Cardiac muscle cell (in vitro differentiated cells and primary cell): ENCODE results near the gene RAB3C. TPM values are rescaled to one million over a fixed set of nuclear protein-coding genes. Genes with fewer than 3 reads are reported as not detected.

ENCODE experiments used
- DNase-seq, 2 donors: peaks; one replicate each; pipeline versions ENCODE4 v3.0.0 to v3.0.0-alpha.2; 2010 to 2017; ENCODE audit warnings: low read depth in 1 of 2, low spot score in 1 of 2
- H3K27ac ChIP-seq: fragments of 200-600 bp; sonication (generic); 2 replicates; pipeline ENCODE4 v1.5.1; 2016
- H3K27me3 ChIP-seq: fragments of 200-600 bp; sonication (generic); 2 replicates; pipeline ENCODE4 v1.6.0; 2016; ENCODE audit warnings: control low read depth
- H3K36me3 ChIP-seq: fragments of 200-600 bp; sonication (generic); 2 replicates; pipeline ENCODE4 v1.5.1; 2016; ENCODE audit warnings: control low read depth
- H3K4me1 ChIP-seq: fragments of 200-600 bp; sonication (generic); 2 replicates; pipeline ENCODE4 v1.8.1; 2017; ENCODE audit warnings: low read depth, mild to moderate bottlenecking, mixed run types
- H3K4me3 ChIP-seq: fragments of 200-600 bp; sonication (generic); 2 replicates; pipeline ENCODE4 v1.5.1; 2016; ENCODE audit warnings: mild to moderate bottlenecking
- H3K9me3 ChIP-seq: fragments of 200-600 bp; sonication (generic); 2 replicates; pipeline ENCODE4 v1.5.1; 2017; ENCODE audit warnings: low read depth, mild to moderate bottlenecking, control low read depth
- CTCF ChIP-seq: IDR thresholded peaks from 2 replicates; pipeline ENCODE4 v1.5.1; 2012; ENCODE audit warnings: low read depth, mild to moderate bottlenecking, low read length
- polyA plus RNA-seq: library from polyadenylated mRNA; unstranded; fragments of >200 nt; fragmentation: Nextera tagmentation; extraction: Ambion mirVana; gene quantifications from 2 replicates; pipeline ENCODE4 v1.2.1, GENCODE V29; 2016
- total RNA-seq: library from RNA; depleted of rRNA; stranded (reverse); fragments of >200 nt; gene quantifications from 2 replicates; pipeline ENCODE4 v1.2.3, GENCODE V29; 2016

The RAB3C gene
- total and polyA plus RNA-seq, 2 experiments from 2014 or later: 0.69 to 1.1 TPM

DNA sequence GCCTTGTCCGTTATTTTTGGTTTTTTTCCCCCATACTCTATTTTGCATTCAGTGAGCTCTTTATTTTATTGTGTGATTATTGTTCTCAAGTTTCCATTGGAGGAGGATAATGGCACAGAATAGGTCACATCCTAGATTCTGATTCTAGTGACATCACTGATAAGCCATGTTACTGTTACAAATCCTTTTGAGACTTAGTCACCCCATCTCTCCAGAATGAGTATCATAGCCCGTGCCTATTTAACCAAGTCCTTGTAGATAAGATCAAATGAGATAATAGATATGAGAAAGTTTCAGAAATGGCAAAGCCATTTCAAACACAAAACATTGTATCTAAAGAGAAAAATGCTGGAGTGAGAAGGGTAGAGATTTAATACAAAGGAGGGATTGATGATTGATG is 242.6 kb downstream of the RAB3C start:
- H3K4me1 ChIP-seq: no peaks in the 10 kb centered on the region
- no peaks in the 10 kb centered on the region for H3K27me3 ChIP-seq
- H3K9me3 ChIP-seq: no peaks in the 10 kb centered on the region
- no peak overlapping the region for H3K4me3 ChIP-seq
- no peak overlapping the region for H3K27ac ChIP-seq
- DNase-seq: no peak
- H3K36me3 ChIP-seq: no peaks in the 10 kb centered on the region
- TF ChIP-seq CTCF: no peak

DNA sequence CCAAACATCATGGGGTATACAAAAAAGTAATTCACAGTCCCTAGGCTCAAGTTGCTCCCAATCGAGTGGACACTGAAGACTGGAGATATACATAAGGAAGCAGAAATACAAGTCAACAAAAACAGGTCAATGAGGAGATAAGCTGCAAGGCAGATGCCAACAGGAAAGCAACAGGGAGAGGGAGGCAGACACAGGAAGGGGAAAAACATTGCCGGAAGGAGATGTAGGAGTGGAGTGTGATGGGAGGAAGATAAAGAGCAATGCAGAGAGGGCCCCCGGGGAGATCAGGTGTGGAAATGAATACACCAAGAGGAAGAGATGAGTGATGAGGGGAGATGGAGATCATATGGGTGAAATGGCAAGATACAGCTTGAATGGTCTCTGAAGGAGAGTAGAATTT is 243.0 kb downstream of the RAB3C start:
- TF ChIP-seq CTCF: no peak
- DNase-seq: no peak

DNA sequence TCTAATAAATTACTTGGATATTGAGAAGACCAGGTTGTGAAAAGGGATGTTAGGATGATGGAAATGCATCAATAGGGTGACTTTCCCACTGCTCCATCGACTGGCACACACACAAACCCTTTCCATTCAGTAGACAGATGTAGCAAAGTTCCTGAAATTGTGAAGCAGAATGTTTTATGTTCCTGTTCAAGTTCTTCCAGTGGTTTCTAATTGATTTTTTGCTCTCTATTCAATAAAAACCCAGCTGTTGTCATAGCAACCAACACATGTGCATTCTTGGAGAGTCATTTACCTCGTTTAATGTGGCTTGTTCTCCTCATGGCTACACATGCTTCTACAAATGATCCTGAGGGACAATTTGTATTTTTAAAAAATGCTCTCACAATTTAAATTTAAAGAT is 244.6 kb downstream of the RAB3C start:
- no peaks in the 10 kb centered on the region for H3K4me1 ChIP-seq
- H3K36me3 ChIP-seq: no peaks in the 10 kb centered on the region
- no peaks in the 10 kb centered on the region for H3K9me3 ChIP-seq
- DNase-seq: no peak
- H3K27me3 ChIP-seq: no peaks in the 10 kb centered on the region
- TF ChIP-seq CTCF: no peak
- no peak overlapping the region for H3K27ac ChIP-seq
- H3K4me3 ChIP-seq: no peak overlapping the region

More for the DNA sequence above, 243.0 kb downstream of the RAB3C start:
- no peak overlapping the region for H3K4me3 ChIP-seq
- H3K27ac ChIP-seq: no peak overlapping the region
- H3K4me1 ChIP-seq: no peaks in the 10 kb centered on the region
- no peaks in the 10 kb centered on the region for H3K36me3 ChIP-seq
- no peaks in the 10 kb centered on the region for H3K27me3 ChIP-seq
- H3K9me3 ChIP-seq: no peaks in the 10 kb centered on the region

DNA sequence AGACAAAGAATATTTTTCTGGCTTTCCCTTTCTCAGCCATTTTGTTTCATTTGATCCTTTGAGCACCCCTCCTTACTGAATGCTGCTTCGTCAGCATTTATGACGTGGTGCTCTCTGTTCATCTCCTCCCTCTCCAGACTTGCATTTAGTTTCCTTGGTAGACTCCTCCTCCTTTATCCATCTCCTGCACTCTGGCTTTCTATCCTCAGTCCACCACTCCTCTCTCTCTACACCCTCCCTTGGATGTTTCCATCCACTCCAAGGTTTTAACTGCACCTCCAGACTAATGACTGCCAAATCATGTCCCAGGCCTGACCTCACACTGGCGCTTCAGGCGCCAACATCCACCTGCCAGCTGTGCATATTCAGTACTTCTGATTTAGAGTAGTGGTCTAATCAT is 245.4 kb downstream of the RAB3C start:
- H3K9me3 ChIP-seq: no peaks in the 10 kb centered on the region
- no peaks in the 10 kb centered on the region for H3K27me3 ChIP-seq
- H3K27ac ChIP-seq: no peak overlapping the region
- no peaks in the 10 kb centered on the region for H3K4me1 ChIP-seq
- H3K4me3 ChIP-seq: no peak overlapping the region
- TF ChIP-seq CTCF: no peak
- H3K36me3 ChIP-seq: no peaks in the 10 kb centered on the region
- DNase-seq: no peak

- DNase-seq: no peak
- Histone ChIP-seq H3K27ac (no peak overlapping the region), H3K9me3 (no peaks in the 10 kb centered on the region), H3K36me3 (no peaks in the 10 kb centered on the region), H3K4me3 (no peak overlapping the region), H3K27me3 (no peaks in the 10 kb centered on the region), H3K4me1 (no peaks in the 10 kb centered on the region)
- no peak for TF ChIP-seq CTCF
These were observed 251.7 kb downstream of the RAB3C start for GRCh38 chr5:58834242-58835225.
